ENCODE data around the gene HOXC13.

- no peak for TF ChIP-seq NFRKB (IDR thresholded peaks at IDR 0.05)
- no peak for TF ChIP-seq BHLHE40 (IDR thresholded peaks at IDR 0.05; ENCODE audit: borderline replicate concordance)
These were observed 55.8 kb downstream of the HOXC13 start for GRCh38 chr12:53994264-53995001.

All from HEK293T (cell line).